ENCODE data around the gene TCEANC2. TPM values are rescaled to one million over a fixed set of nuclear protein-coding genes. Genes with fewer than 3 reads are reported as not detected.

The TCEANC2 gene
- total and polyA plus RNA-seq, 2 of the 4 experiments (the other 2 are of a cell fraction): 2.4 to 3.2 TPM

GRCh38 chr1:54052431-54052933, 926 bp upstream of the TCEANC2 start:
- Histone ChIP-seq H4K20me1 (ENCODE audit: insufficient read depth, low read length) (peaks cover 10% of the 10 kb centered on the region), H3K9me1 (ENCODE audit: insufficient read depth, low read length) (peaks cover 10% of the 10 kb centered on the region), H3K27me3 (ENCODE audit: control insufficient read depth, insufficient read depth, low read length) (no peaks in the 10 kb centered on the region), H2BK120ac (ENCODE audit: low read depth, low read length) (peak overlapping the region; percentile 10; the same call in 1 of the 2 replicates), H4K8ac (ENCODE audit: low read depth in 2 of 2, low read length in 2 of 2) (peak overlapping the region; percentile 25 to 89; a peak in 3 of 4 replicates), H3K14ac (replicated peaks; ENCODE audit: low read depth, low read length) (peak overlapping the region; percentile 79), H3K9me3 (ENCODE audit: control insufficient read depth, insufficient read depth, low read length) (no peaks in the 10 kb centered on the region), H2AFZ (replicated peaks; ENCODE audit: low read length, poor library complexity) (peak overlapping the region; percentile 94), H3K4me1 (ENCODE audit: control insufficient read depth, insufficient read depth, low read length) (peaks cover 6% of the 10 kb centered on the region), H2AK5ac (ENCODE audit: low read depth, low read length) (peak overlapping the region; percentile 58), H3K56ac (ENCODE audit: extremely low read depth, insufficient read depth, low read length) (peak overlapping the region; percentile 73), H3K4me3 (ENCODE audit: insufficient read depth, low read depth, low read length) (peak overlapping the region; percentile 79), H2BK15ac (ENCODE audit: low read depth, low read length) (0 out of 3 replicates have a peak overlapping the region, but pooled peaks have one; percentile 13), H2BK20ac (ENCODE audit: low read depth, low read length) (no peak overlapping the region), H4K5ac (ENCODE audit: low read depth, low read length) (peak overlapping the region; percentile 35), H3K9ac (ENCODE audit: low read depth, low read length) (peak overlapping the region; percentile 73), H2BK5ac (ENCODE audit: low read depth, low read length, poor library complexity, severe bottlenecking) (peak overlapping the region; percentile 44), H4K91ac (ENCODE audit: insufficient read depth, low read depth, low read length) (peak overlapping the region; percentile 78), H3K4me2 (ENCODE audit: low read depth, low read length) (peak overlapping the region; percentile 95), H3K23ac (ENCODE audit: low read depth, low read length) (peak overlapping the region; percentile 96), H3K36me3 (ENCODE audit: control insufficient read depth, insufficient read depth, low read length) (no peaks in the 10 kb centered on the region), H3K4ac (ENCODE audit: low read depth, low read length) (peak overlapping the region; percentile 84), H2AK9ac (replicated peaks; ENCODE audit: low read depth, low read length, poor library complexity) (peak overlapping the region; percentile 97), H3K27ac (ENCODE audit: insufficient read depth, low read length) (peak overlapping the region; percentile 75), H3K79me1 (ENCODE audit: low read depth in 1 of 2, low read length in 2 of 2) (peaks cover 20 to 55% of the 10 kb centered on the region in 2 experiments), H3K18ac (ENCODE audit: low read depth, low read length) (peak overlapping the region; percentile 5; the same call in 1 of the 2 replicates)
- TF ChIP-seq, protein P1, sequence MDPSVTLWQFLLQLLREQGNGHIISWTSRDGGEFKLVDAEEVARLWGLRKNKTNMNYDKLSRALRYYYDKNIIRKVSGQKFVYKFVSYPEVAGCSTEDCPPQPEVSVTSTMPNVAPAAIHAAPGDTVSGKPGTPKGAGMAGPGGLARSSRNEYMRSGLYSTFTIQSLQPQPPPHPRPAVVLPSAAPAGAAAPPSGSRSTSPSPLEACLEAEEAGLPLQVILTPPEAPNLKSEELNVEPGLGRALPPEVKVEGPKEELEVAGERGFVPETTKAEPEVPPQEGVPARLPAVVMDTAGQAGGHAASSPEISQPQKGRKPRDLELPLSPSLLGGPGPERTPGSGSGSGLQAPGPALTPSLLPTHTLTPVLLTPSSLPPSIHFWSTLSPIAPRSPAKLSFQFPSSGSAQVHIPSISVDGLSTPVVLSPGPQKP (IDR thresholded peaks at IDR 0.05; ENCODE audit: borderline replicate concordance, low read depth, low read length): no peak
- 0 out of 2 replicates have a peak, but pooled peaks have one; percentile 45 for TF ChIP-seq CHD1 (IDR thresholded peaks at IDR 0.05; ENCODE audit: low read depth, low read length)
- TF ChIP-seq POLR2A (IDR thresholded peaks at IDR 0.05; ENCODE audit: low read depth, low read length): peak; percentile 58
- ChIA-PET POLR2A (ENCODE audit: unreplicated experiment) (interaction anchor here (0.5 to 1.8 kb wide), 4 partner anchors 10 to 260 kb away, joined by 3 to 4 read pairs (median 4); partner anchors contain the start of gene IFT25), CTCF (interaction anchor here (0.9 to 1.4 kb wide), 2 partner anchors 60 to 93 kb away, joined by 3 read pairs; no protein-coding TSS in a partner anchor)
- in situ Hi-C loops (cut with MboI; ENCODE audit: low sequenced_read_pairs): loop anchor here (25.0 kb wide), 1 partner anchor 190 kb away; no protein-coding TSS in a partner anchor
- 1% methylated on average over 10 of the region's 23 CpGs; no CpG with 5 or more reads in 1 of the 2 experiments for WGBS, 2 experiments (ENCODE audit: extremely low coverage in 2 of 2, insufficient read length in 1 of 2)
- BruUV-seq (replicated peaks): no TSS peak
- ATAC-seq (ENCODE audit: low read depth) (peak; percentile 48), DNase-seq (peak; percentile 62)
- dilution Hi-C loops (cut with HindIII; ENCODE audit: low sequenced_read_pairs, unreplicated experiment): no loop called here
- intact Hi-C loops (cut with micrococcal nuclease): loop anchor here (2.0 to 5.0 kb wide), 3 partner anchors 96 to 190 kb away; no protein-coding TSS in a partner anchor
